Adrenal gland (tissue), 12 donors: Measurements from ENCODE around the gene RUNX1. TPM values are rescaled to one million over a fixed set of nuclear protein-coding genes. Genes with fewer than 3 reads are reported as not detected.

Experiments used
- DNase-seq, 7 donors: peaks; one replicate each; pipeline ENCODE4 v3.0.0-alpha.2; 2019 to 2020
- H3K27ac ChIP-seq, 5 donors: fragments of 200-600 bp; sonication (generic) in 4 of 5; 1 replicate in 3 of 5; 2 replicates in 2 of 5; pipeline versions ENCODE4 v1.5.1 to v1.8.0; 2016 to 2020; ENCODE audit warnings: mild to moderate bottlenecking in 1 of 5
- H3K27me3 ChIP-seq: fragments of 200-600 bp; 2 replicates; pipeline ENCODE4 v1.8.0; 2021
- H3K36me3 ChIP-seq, 2 donors: fragments of 200-600 bp; replicated peaks in 1 of 2; 1 replicate in 1 of 2; 2 replicates in 1 of 2; pipeline versions ENCODE4 v1.5.1 to v1.8.0; 2018 to 2022
- H3K4me1 ChIP-seq, 2 donors: fragments of 200-600 bp; replicated peaks in 1 of 2; 1 replicate in 1 of 2; 2 replicates in 1 of 2; pipeline versions ENCODE4 v1.5.1 to v1.8.0; 2018 to 2021
- H3K4me3 ChIP-seq, 4 donors: fragments of 200-600 bp; sonication (generic) in 3 of 4; one replicate each; pipeline ENCODE4 v1.5.1; 2016 to 2018
- H3K9me3 ChIP-seq, 3 donors: fragments of 200-600 bp; sonication (generic) in 1 of 3; replicated peaks in 1 of 3; 1 replicate in 2 of 3; 2 replicates in 1 of 3; pipeline versions ENCODE4 v1.5.1 to v1.8.0; 2016 to 2021
- POLR2A ChIP-seq, 2 donors: fragments of 450-650 bp; IDR thresholded peaks; one replicate each; pipeline ENCODE4 v1.6.1; 2017; ENCODE audit warnings: antibody characterized with exemption in 2 of 2, mild to moderate bottlenecking in 2 of 2, moderate library complexity in 1 of 2
- whole genome bisulfite sequencing, 4 donors: extraction: QIAGEN DNeasy Blood & Tissue Kit in 2 of 4; methylation state at CpG; one replicate each; pipeline versions ENCODE4 v1.1.5 to v1.1.7; 2013 to 2017; 5-methylcytosine and 5-hydroxymethylcytosine counted together
- intact Hi-C, 2 donors: fragments of 100-400 bp; cut with DNase I; formaldehyde crosslinking; loops; one replicate each; pipeline versions ENCODE4 v1.14.1 to v1.15.0; 2022 to 2023
- polyA plus RNA-seq, 3 donors: library from polyadenylated mRNA; stranded (reverse); fragments of 200-250 nt in 2 of 3; fragments of 350-450 nt in 1 of 3; fragmentation: Illumina TruSeq in 1 of 3; extraction: RNeasy Lipid Tissue Mini Kit (QIAGEN cat#74804) in 1 of 3; gene quantifications; one replicate each; pipeline ENCODE4 v1.2.3, GENCODE V29; 2013 to 2014
- total RNA-seq, 9 donors: library from RNA; depleted of rRNA in 4 of 9; stranded (reverse); fragments of >200 nt in 4 of 9; fragments of 120-200 nt in 1 of 9; fragmentation: NEBNext Ultra II Directional in 1 of 9; extraction: Animal tissue kit (Norgen Biotek cat#: 25700) in 1 of 9; gene quantifications; one replicate each; pipeline versions ENCODE4 v1.1.0 to v1.2.4, GENCODE V29; 2013 to 2023
- TF ChIP-seq, protein P1 (sequence below), 6 experiments: fragments of 450-650 bp in 4 of 6; fragments of 200-600 bp in 2 of 6; sonication (generic) in 1 of 6; IDR thresholded peaks; 1 replicate in 5 of 6; 2 replicates in 1 of 6; pipeline versions ENCODE4 v1.5.1 to v1.8.0; 2016 to 2021; ENCODE audit warnings: antibody characterized with exemption in 6 of 6, mild to moderate bottlenecking in 2 of 6, moderate library complexity in 1 of 6
- donor health status: healthy with polysubstance abuse.
- donor health status: Bipolar disorder and iron deficiency.
- donor health status: DM: yes; HTN: yes; CAD: no.
- donor health status: DM: no; HTN: no; CAD: no.
- donor health status: DM: no; HTN: no; CAD: no.
- donor health status: DM: yes; HTN: yes; CAD: no.

Gene RUNX1
- total and polyA plus RNA-seq, 12 donors = 0.83 to 27.2 (median 8.2) TPM

DNA sequence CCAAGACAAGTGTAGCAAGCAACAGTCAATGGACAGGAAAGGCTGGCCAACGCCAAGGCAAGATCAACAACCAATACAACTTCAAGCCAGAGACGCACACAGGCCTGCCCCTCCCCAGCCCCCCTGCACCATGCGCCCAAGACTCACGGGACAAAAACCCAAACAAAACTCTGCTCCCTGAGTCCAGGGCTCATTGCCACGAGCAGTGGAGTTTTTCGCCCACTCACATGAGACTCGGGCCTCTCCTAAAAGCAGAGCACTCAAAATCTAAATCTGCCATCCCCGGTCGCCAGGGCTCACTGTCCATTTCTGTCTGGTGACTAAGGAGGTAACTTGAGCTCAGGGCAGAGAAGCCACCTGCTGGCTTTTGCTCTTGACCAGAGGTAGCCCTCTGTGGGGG is 205.5 kb downstream of the RUNX1 start:
- H3K27me3 ChIP-seq = no peaks in the 10 kb centered on the region
- 87 to 93% (median 92%) methylated on average over 9 of the region's 9 CpGs for WGBS, 4 donors
- intact Hi-C loops = no loop called here
- DNase-seq = no peak
- H3K4me3 ChIP-seq = no peak overlapping the region
- TF ChIP-seq POLR2A (IDR thresholded peaks at IDR 0.05) = no peak
- TF ChIP-seq, protein P1, sequence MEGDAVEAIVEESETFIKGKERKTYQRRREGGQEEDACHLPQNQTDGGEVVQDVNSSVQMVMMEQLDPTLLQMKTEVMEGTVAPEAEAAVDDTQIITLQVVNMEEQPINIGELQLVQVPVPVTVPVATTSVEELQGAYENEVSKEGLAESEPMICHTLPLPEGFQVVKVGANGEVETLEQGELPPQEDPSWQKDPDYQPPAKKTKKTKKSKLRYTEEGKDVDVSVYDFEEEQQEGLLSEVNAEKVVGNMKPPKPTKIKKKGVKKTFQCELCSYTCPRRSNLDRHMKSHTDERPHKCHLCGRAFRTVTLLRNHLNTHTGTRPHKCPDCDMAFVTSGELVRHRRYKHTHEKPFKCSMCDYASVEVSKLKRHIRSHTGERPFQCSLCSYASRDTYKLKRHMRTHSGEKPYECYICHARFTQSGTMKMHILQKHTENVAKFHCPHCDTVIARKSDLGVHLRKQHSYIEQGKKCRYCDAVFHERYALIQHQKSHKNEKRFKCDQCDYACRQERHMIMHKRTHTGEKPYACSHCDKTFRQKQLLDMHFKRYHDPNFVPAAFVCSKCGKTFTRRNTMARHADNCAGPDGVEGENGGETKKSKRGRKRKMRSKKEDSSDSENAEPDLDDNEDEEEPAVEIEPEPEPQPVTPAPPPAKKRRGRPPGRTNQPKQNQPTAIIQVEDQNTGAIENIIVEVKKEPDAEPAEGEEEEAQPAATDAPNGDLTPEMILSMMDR (IDR thresholded peaks at IDR 0.05) = no peak
- H3K27ac ChIP-seq = no peak overlapping the region
- H3K36me3 ChIP-seq = peaks cover 0 to 7% of the 10 kb centered on the region in 2 donors
- peaks cover 9 to 36% of the 10 kb centered on the region in 2 donors for H3K4me1 ChIP-seq
- no peaks in the 10 kb centered on the region for H3K9me3 ChIP-seq

DNA sequence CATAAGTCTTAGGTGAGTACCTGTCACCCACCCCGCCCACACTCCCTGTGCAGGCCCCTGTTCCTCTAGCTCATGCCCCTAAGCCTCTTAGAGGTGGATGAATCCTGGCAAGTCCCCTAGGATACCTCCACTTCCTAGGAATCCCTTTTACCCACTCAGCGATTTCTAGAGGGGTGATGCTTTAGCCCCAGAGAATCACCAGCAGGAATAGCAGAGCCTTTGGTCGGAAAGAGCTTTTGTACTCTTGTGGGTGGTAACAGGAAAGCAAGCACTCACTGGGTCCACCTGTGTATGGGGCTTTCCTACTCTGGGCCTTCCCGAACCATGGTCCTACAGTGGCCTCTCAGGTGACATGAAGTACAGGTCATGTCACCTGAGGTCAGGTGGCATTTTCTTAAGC is 207.9 kb downstream of the RUNX1 start:
- Histone ChIP-seq H3K4me1 (peaks cover 8 to 42% of the 10 kb centered on the region in 2 donors), H3K9me3 (no peaks in the 10 kb centered on the region), H3K36me3 (peaks cover 0 to 7% of the 10 kb centered on the region in 2 donors), H3K27ac (no peak overlapping the region), H3K27me3 (no peaks in the 10 kb centered on the region), H3K4me3 (no peak overlapping the region)
- no peak for TF ChIP-seq POLR2A (IDR thresholded peaks at IDR 0.05)
- TF ChIP-seq, protein P1 (IDR thresholded peaks at IDR 0.05) = no peak
- intact Hi-C loops = no loop called here
- whole genome bisulfite sequencing, 4 donors = 43 to 100% (median 95%) methylated on average over 1 to 4 of the region's 4 CpGs
- DNase-seq = peak in 1 of 7 donors; percentile 30

DNA sequence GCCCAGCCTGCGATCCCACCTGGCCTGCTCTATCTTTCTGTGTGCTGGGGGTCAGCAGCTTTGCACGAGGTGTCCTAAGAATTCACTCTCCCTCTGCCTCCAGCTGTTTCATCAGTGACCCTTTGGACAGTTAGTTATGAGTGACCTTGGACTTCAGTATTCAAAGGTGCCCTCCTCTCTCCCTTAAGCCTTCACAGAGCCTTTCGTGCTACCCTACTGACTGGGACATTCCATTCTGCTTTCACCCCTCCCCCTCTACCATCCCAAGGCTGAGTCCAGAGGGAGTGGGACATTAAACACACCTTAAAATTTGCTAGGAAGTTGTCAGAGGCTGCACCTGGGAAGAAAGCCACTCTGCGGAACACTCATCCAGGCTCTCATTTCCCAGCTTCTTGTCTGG is 208.4 kb downstream of the RUNX1 start:
- Histone ChIP-seq H3K9me3 (no peaks in the 10 kb centered on the region), H3K4me1 (peaks cover 11 to 42% of the 10 kb centered on the region in 2 donors), H3K27me3 (no peaks in the 10 kb centered on the region), H3K36me3 (peaks cover 0 to 7% of the 10 kb centered on the region in 2 donors), H3K27ac (no peak overlapping the region), H3K4me3 (no peak overlapping the region)
- TF ChIP-seq, protein P1 (IDR thresholded peaks at IDR 0.05) = no peak
- intact Hi-C loops = no loop called here
- WGBS, 4 donors = 84 to 94% (median 93%) methylated on average over 4 of the region's 4 CpGs
- DNase-seq = peak in 1 of 7 donors; percentile 21

DNA sequence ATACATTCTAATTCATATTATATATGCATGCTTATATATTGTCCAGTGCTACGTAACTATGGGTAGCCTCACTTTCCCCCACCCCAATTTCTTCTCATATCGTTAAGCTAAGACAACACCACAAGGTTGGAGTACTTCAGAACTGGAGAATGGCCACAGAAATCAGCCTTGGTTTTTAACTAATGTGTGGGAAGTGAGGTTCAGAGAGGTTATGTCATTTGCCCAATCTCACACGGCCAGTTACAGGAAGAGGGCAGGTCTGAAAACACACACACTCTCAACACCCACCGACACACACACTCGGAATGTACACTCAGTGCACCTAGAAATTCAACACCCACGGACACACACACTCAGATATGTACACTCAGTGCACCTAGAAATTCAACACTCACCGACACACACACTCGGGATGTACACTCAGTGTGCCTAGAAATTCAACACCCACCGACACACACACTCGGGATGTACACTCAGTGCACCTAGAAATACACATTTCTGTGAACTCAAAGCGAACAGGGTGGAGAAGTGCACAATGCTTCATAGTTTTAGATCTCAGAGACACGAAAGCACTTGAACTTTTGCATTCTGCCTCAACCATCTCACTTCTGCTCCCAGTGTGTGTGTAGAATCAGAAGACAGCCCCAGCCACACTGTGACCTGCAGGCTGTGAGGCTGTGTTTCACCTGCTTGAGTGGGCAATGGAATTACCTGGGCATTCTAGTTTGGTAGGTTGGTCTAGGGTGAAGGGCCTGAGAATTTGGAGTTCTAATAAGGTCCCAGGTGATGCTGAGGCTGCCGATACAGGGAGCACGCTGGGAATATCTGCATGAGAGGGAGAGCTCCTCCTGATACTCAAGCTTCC is 209.9 kb downstream of the RUNX1 start:
- WGBS, 4 donors = 77 to 88% (median 84%) methylated on average over 14 of the region's 14 CpGs
- Histone ChIP-seq H3K27me3 (no peaks in the 10 kb centered on the region), H3K36me3 (peaks cover 0 to 7% of the 10 kb centered on the region in 2 donors), H3K4me3 (no peak overlapping the region), H3K9me3 (no peaks in the 10 kb centered on the region), H3K4me1 (peaks cover 17 to 35% of the 10 kb centered on the region in 2 donors), H3K27ac (peak overlapping the region in 1 of 5 donors; percentile 13)
- intact Hi-C loops = no loop called here
- DNase-seq = peak in 1 of 7 donors; percentile 20
- no peak for TF ChIP-seq POLR2A (IDR thresholded peaks at IDR 0.05)
- TF ChIP-seq, protein P1 (IDR thresholded peaks at IDR 0.05) = no peak
